T follicular helper cell (primary cell): Measurements from ENCODE around the gene SLC9B2.
"Not testable (repeated sequence)": the region's sequence is repeated elsewhere in the genome, so short reads cannot be mapped to it uniquely, and the experiment has no call there.

Experiments
- DNase-seq: peaks from one replicate; pipeline ENCODE4 v3.0.0-alpha.2; 2020; ENCODE audit warnings: low read depth

Gene SLC9B2

DNA sequence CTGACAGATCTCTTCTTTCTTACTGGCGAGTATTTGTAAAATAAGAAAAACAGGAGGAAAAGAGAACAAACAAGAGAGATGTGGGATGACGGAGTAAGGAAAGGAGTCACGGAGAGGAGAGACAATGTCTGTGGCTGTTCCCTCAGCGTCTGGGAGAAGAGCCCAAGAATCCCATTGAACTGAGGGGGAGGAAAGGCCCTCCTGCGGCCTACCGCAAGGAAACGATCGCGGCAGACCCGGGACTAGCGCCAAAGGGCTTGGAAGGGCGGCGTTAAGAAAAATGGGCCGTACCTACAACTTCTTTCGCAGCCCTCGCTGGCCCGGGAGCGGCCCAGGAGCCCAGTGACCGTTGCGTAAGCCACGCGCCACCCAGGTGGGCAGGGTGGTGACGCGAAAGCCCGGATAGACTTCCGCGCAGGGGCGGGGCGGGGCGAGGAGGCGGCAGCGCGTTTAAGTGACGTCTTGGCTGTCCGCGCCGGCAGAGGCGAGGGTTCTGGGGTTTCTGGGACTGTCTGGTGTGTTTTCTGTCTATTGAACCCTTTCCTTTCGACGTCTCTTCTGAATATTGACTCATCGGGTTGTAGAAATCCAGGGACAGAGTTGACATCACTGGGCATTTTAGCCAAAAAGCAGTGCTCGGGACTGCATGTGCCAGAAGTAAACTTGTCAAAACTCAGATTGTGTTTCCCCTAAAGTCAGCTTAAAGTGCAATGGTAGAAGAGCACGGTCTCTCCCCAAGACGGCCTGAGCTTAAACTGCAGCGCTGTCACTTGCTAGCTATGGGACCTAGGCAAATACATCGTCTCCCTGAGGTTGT, 57.0 kb downstream of the SLC9B2 start, which contains the start of gene SLC9B1:
TSS of gene SLC9B1 (minus strand) at position 398 of the 817 bp plus-strand sequence. CDS start 27,994 bp downstream, outside the sequence.
- peak; percentile 90 for DNase-seq

DNA sequence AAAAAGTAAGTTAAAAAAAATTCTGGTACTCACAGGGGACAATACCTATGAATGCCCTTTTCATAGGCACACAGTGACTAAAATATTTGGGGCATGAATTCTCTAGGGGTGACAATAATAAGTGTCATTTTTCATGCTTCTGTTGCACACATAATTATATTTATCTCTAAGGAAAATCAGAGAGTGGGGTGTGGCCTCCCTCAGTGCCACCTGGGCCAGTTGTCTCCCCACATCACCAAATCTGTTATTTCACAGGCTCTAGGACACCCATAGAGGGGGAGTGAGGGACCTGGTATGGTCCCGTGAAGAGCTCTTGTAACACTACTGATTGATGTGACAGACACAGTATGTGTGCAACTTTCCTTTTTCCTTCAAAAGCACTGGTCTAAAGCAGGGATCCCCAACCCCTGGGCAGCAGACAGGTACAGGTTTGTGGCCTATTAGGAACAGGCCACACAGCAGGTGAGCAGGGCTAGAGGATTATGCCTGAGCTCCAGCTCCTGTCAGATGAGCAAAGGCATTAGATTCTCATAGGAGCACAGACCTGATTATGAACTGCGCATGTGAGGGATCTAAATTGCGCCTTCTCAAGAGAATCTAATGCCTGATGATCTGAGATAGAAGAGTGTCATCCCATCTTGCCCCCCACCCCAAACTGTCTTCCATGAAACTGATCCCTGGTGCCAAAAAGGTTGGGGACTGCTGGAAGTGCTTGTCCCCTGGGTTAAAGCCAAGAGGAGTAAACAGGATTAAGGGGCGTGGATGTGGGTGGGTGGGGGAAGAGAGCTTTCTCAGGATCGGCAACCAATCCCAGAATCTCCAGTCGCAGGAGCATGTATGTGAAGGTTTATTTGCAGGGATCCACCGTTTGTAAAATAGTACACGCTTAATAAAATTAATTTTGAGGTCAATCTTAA, 57.9 kb downstream of the SLC9B2 start:
- DNase-seq = no peak

DNA sequence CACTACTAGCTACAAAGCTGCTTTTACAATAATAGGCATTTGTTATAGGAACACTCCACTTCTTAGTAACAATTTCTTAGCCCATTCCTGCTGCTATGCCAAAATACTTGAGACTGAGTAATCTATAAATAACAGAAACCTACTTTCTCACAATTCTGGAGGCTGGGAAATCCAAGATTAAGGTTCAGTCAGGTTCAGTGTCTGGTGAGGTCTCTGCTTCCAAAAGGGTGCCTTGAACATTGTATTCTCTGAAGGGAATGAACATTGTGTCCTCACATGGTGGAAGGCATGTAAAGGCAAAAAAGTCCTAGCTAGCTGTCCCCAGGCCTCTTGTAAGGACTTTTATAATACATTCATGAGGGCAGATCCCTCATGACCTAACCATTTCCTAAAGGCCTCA, 64.0 kb downstream of the SLC9B2 start:
- DNase-seq = no peak

DNA sequence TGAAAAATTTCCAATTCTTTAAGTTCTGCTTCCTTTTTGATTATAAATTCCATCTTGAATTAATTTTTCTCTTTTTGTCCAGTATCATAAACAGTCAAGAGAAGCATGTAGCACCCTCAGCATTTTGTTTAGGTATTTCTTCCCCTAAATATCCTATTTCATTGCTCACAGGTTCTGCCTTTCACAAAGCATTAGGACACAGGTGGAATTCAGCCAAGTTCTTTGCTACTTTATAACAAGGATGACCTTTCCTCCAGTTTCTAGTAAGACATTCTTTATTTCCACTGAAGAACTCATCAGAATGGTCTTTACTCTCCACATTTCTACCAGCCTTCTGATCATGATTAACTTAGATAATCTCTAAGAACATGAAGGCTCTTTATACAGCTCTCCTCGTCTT, 64.5 kb downstream of the SLC9B2 start:
- DNase-seq = no peak

DNA sequence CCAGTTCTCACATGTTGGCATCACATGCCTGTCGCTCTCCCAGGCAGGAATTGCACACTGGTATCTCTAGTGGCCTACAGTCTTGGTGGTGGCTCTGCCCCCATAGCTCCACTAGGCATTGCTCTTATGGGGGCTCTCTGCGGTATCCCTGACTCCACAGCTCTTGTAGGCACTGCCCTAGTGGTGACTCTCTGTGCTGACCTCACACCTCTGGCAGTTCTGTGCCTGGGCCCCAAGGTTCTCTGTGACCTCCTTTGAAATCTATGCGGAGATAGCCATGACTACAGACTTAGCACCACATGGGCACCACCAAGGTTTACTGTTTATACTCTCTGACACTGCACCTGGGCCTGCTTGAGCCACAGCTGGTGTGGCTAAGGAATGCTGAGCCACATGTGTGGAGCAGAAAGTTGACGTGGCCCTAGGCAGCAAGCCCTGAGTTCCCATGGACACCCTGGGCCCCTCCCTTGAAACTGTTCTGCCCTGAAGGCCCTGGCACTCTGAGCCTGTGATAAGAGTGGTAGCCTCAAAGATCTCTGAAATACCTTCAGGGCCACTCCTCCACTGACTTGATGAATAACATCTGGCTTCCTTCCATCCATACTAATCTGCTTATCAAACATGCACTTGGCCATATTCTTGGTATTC, 65.1 kb downstream of the SLC9B2 start:
- DNase-seq = no peak

DNA sequence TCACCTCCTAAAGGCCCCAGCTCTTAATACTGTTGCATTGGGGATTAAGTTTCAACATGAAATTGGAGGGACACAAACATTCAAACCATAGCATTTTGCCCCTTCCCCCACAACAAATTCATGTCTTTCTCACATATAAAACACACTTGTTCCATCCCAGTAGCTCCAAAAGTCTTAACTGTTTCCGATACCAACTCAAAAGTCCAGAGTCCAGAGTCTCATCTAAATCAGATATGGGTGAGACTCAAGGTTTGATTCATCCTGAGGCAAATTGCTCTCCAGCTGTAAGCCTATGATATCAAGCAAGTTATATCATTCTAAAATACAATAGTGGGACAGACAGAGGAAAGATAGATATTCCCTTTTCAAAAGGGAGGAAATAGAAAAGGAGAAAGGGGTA, 65.8 kb downstream of the SLC9B2 start:
- DNase-seq = no peak

DNA sequence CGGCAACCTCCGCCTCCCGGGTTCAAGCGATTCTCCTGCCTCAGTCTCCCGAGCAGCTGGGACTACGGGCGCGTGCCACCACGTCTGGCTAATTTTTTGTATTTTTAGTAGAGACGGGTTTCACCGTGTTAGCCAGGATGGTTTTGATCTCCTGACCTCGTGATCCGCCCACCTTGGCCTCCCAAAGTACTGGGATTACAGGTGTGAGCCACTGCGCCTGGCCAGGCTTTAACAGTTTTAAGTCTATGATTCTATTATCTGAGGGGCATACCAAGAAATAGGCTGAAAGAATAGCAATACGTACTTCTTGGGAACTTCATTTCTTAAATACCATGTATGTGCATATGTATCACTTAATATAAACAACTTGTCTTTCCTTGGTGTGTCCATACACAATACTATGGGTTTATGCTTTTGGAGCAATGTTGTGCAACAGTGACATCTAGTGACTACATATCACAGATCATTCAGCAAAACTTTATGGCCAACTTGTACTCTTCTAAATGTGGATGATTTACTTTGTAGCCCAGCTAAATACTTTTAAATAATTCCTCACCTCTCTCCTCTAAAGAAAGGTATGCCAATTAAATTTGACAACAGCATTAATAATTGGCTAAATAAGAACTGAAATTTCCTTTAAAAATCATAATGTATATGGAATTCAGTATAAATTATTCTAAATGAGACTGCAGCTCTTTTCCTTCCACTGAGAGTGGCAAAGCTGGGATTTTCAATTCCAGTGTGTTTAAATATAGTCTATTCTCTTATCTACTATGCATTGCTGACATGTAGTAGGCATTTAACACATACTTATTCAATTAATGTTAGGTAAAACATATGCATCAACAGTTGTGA, 67.5 kb downstream of the SLC9B2 start:
- DNase-seq = no peak

DNA sequence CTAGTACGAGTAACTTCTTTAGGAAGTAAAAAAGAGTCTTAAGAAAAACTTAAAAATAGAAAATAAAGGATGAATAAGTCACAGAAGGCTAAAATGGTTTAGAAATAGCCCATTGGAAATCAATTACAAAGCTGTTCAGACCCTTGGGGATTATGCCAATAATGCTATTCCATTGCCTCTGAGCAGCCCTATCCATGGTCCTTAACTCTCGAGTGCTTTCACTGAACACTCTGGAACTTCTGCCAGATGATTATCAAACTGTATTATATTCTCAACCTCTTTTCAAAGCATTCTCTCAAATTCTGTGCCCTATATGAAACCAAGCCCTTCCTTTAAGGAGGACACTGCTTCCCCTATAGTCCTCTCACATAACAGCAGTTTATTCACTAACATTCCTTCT, 74.0 kb downstream of the SLC9B2 start:
- DNase-seq = no peak

DNA sequence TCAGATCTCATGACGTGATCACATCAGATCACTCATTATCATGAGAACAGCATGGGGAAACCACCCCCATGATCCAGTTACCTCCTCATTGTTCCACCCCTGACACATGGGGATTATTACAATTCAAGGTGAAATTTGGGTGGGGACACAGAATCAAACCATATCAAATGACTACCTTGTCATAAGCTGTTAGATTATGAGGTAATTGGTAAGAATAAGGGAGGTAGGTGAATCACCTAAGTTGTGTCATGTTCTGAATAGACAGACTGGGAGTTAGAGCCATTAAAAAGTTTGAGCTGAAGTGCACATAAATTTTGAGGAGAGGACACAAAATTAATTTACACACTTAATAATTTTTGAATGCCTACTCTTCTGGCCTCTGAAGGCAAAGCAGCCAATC, 81.8 kb downstream of the SLC9B2 start:
- DNase-seq = no peak

DNA sequence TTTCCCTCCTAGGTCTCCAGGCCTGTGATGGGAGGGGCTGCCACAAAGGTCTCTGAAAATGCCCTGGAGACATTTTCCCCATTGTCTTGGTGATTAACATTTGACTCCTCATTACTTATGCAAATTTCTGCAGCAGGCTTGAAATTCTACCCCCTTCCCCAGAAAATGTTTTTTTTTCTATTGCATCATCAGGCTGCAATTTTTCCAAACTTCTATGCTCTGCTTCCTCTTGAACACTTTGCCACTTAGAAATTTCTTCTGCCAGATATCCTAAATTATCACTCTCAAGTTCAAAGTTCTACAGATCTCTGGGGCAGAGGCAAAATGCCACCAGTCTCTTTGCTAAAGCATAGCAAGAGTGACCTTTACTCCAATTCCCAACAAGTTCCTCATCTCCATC, 82.6 kb downstream of the SLC9B2 start:
- DNase-seq = not testable (repeated sequence)

DNA sequence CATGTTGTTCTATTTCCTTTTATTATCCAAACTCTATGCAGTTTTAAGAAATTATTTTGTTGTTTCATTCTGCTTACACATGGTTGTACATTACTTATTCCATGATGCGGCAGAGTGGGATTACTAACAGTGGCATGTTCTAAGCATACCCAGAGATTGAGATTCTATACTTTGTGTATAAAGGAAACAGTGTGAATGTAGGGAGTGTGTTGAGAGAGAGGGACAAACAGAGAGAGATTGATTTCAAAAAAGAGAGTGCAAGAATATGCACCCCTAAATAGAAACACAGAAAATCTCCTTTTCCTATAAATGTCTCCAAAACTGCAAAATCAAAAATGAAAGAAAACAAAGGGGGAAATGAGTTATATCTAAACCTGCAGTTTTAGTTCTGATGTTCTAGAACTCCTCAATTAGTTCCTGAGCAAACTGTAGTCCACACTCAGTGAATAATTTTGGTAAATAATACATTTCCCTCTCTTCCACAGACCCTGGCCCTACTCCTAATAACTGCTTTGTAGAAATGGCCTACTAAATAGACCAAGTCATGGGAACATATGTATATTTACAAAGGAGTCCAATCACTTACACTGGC, 88.0 kb downstream of the SLC9B2 start:
- no peak for DNase-seq

DNA sequence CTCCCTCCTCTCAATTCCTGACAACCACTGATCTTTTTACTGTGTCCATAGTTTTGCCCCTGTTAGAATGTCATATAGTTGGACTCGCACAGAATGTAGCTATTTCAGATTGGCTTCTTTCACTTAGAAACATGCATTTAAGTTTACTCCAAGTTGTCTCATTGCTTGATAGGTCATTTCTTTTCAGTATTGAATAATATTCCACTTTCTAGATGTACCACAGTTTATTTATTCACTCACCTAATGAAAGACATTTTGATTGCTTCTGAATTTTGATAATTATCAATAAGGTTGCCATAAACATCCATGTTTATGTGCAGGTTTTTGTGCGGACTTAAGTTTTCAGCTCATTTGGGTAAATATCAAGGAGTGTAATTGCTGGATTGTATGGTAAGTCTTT, 95.6 kb downstream of the SLC9B2 start:
- DNase-seq = no peak
